Measurements from ENCODE around the gene ASNS.

The ASNS gene

GRCh38 chr7:97842772-97843345 lies 29.3 kb downstream of the ASNS start:
- no peak for DNase-seq

- no peak for DNase-seq
Observed at GRCh38 chr7:97842006-97842405, 30.2 kb downstream of the ASNS start.

- DNase-seq, result peak; percentile 45
Observed at GRCh38 chr7:97835296-97836138, 36.7 kb downstream of the ASNS start.

- DNase-seq, result no peak
Observed at GRCh38 chr7:97819161-97819560, 53.0 kb downstream of the ASNS start.

GRCh38 chr7:97818066-97818663 lies 54.0 kb downstream of the ASNS start:
- no peak for DNase-seq
